ENCODE data around the gene COX14.
"Not testable (repeated sequence)": the region's sequence is repeated elsewhere in the genome, so short reads cannot be mapped to it uniquely, and the experiment has no call there.

Gene COX14

GRCh38 chr12:50111693-50112455 lies at the start of gene COX14:
COX14 (plus strand) TSS chr12:50112236; CDS start chr12:50120044, 7,808 bp downstream.
- DNase-seq = peak; percentile 98

- no peak for DNase-seq
Measured at GRCh38 chr12:50062728-50063460, 49.1 kb upstream of the COX14 start.

GRCh38 chr12:50065726-50066310 lies 46.2 kb upstream of the COX14 start:
- no peak for DNase-seq

- DNase-seq = no peak
Measured at GRCh38 chr12:50066402-50066801, 45.6 kb upstream of the COX14 start.

- DNase-seq = no peak
Measured at GRCh38 chr12:50069069-50069468, 43.0 kb upstream of the COX14 start.

- no peak for DNase-seq
Measured at GRCh38 chr12:50069539-50069938, 42.5 kb upstream of the COX14 start.

GRCh38 chr12:50070314-50071060 lies 41.5 kb upstream of the COX14 start:
- peak; percentile 23 for DNase-seq

GRCh38 chr12:50072198-50072907 lies 39.7 kb upstream of the COX14 start:
- no peak for DNase-seq

GRCh38 chr12:50073206-50073605 lies 38.8 kb upstream of the COX14 start:
- DNase-seq = no peak

GRCh38 chr12:50073712-50074111 lies 38.3 kb upstream of the COX14 start:
- no peak for DNase-seq

GRCh38 chr12:50074936-50075807 lies 36.9 kb upstream of the COX14 start:
- DNase-seq = peak; percentile 36

- no peak for DNase-seq
Measured at GRCh38 chr12:50075808-50076170, 36.2 kb upstream of the COX14 start.

- DNase-seq = no peak
Measured at GRCh38 chr12:50077099-50077498, 34.9 kb upstream of the COX14 start.

GRCh38 chr12:50078281-50078680 lies 33.8 kb upstream of the COX14 start:
- no peak for DNase-seq

- DNase-seq = no peak
Measured at GRCh38 chr12:50079771-50080170, 32.3 kb upstream of the COX14 start.

- no peak for DNase-seq
Measured at GRCh38 chr12:50081096-50081808, 30.8 kb upstream of the COX14 start.

- no peak for DNase-seq
Measured at GRCh38 chr12:50082644-50083043, 29.4 kb upstream of the COX14 start.

GRCh38 chr12:50083301-50083700 lies 28.7 kb upstream of the COX14 start:
- no peak for DNase-seq

- DNase-seq = not testable (repeated sequence)
Measured at GRCh38 chr12:50084409-50084774, 27.6 kb upstream of the COX14 start.

- peak; percentile 89 for DNase-seq
Measured at GRCh38 chr12:50084775-50085614, 27.0 kb upstream of the COX14 start, which contains the start of gene SMARCD1. SMARCD1 (plus strand) TSS chr12:50085342; CDS start chr12:50085370, 28 bp downstream.
